Upper lobe of right lung (tissue), 1 donor: ENCODE measurements around the gene ARMH2. TPM values are rescaled to one million over a fixed set of nuclear protein-coding genes. Genes with fewer than 3 reads are reported as not detected.

Experiments
- ATAC-seq: fragments of 200-7000 bp; cut with Tn5 transposase; one replicate; pipeline ENCODE4 v1.9.1; 2020; ENCODE audit warnings: mild to moderate bottlenecking, moderate library complexity
- DNase-seq: peaks from one replicate; pipeline ENCODE4 v3.0.0-alpha.2; 2020
- H3K27ac ChIP-seq: fragments of 200-600 bp; one replicate; pipeline ENCODE4 v1.8.0; 2022
- H3K27me3 ChIP-seq: fragments of 200-600 bp; one replicate; pipeline ENCODE4 v1.8.0; 2022; ENCODE audit warnings: mild to moderate bottlenecking
- H3K36me3 ChIP-seq: fragments of 200-600 bp; one replicate; pipeline ENCODE4 v1.8.0; 2022
- H3K4me1 ChIP-seq: fragments of 200-600 bp; one replicate; pipeline ENCODE4 v1.8.0; 2022
- H3K4me3 ChIP-seq: fragments of 200-600 bp; one replicate; pipeline ENCODE4 v1.8.0; 2022; ENCODE audit warnings: mild to moderate bottlenecking
- H3K9me3 ChIP-seq: fragments of 200-600 bp; one replicate; pipeline ENCODE4 v1.8.0; 2022
- CTCF ChIP-seq: fragments of 200-600 bp; IDR thresholded peaks from one replicate; pipeline ENCODE4 v1.8.0; 2022; ENCODE audit warnings: antibody characterized with exemption
- intact Hi-C: fragments of 100-400 bp; cut with DNase I; formaldehyde crosslinking; loops from one replicate; pipeline ENCODE4 v1.11.0; 2022
- total RNA-seq: library from RNA; stranded (reverse); fragmentation: NEBNext Ultra II Directional; extraction: Animal tissue kit (Norgen Biotek cat#: 25700); gene quantifications from one replicate; pipeline ENCODE4 v1.2.1, GENCODE V29; 2021
- donor health status: DM: no; HTN: yes; CAD: no; lungs with severe emphysema.

ARMH2 gene
- total RNA-seq, 1 donor from 2014 or later: not detected

- no peaks in the 10 kb centered on the region for H3K27me3 ChIP-seq
- ATAC-seq: no peak
- no peak for DNase-seq
- no peak for TF ChIP-seq CTCF
- no peak overlapping the region for H3K4me3 ChIP-seq
- H3K27ac ChIP-seq: no peak overlapping the region
- H3K36me3 ChIP-seq: no peaks in the 10 kb centered on the region
- no peaks in the 10 kb centered on the region for H3K4me1 ChIP-seq
- H3K9me3 ChIP-seq: no peaks in the 10 kb centered on the region
- intact Hi-C loops: no loop called here
These were observed 19.6 kb upstream of the ARMH2 start for GRCh38 chr6:24818346-24818745.

- no peak overlapping the region for H3K27ac ChIP-seq
- H3K4me3 ChIP-seq: no peak overlapping the region
- H3K27me3 ChIP-seq: no peaks in the 10 kb centered on the region
- TF ChIP-seq CTCF: no peak
- no peaks in the 10 kb centered on the region for H3K9me3 ChIP-seq
- intact Hi-C loops: no loop called here
- H3K4me1 ChIP-seq: no peaks in the 10 kb centered on the region
- H3K36me3 ChIP-seq: peaks cover 5% of the 10 kb centered on the region
- no peak for DNase-seq
- ATAC-seq: no peak
These were observed 11.0 kb upstream of the ARMH2 start for GRCh38 chr6:24809728-24810127.

- no peak for TF ChIP-seq CTCF
- intact Hi-C loops: no loop called here
- no peaks in the 10 kb centered on the region for H3K4me1 ChIP-seq
These were observed 8.9 kb upstream of the ARMH2 start for GRCh38 chr6:24807584-24807983.

GRCh38 chr6:24802271-24803059, 3.7 kb upstream of the ARMH2 start:
- H3K27me3 ChIP-seq: no peaks in the 10 kb centered on the region
- ATAC-seq: no peak
- no peak overlapping the region for H3K4me3 ChIP-seq
- intact Hi-C loops: no loop called here
- no peaks in the 10 kb centered on the region for H3K36me3 ChIP-seq
- DNase-seq: no peak
- H3K27ac ChIP-seq: no peak overlapping the region
- H3K4me1 ChIP-seq: no peaks in the 10 kb centered on the region
- no peaks in the 10 kb centered on the region for H3K9me3 ChIP-seq
- no peak for TF ChIP-seq CTCF

More at GRCh38 chr6:24807584-24807983, 8.9 kb upstream of the ARMH2 start:
- H3K27ac ChIP-seq: no peak overlapping the region
- no peaks in the 10 kb centered on the region for H3K27me3 ChIP-seq
- peaks cover 5% of the 10 kb centered on the region for H3K36me3 ChIP-seq
- H3K9me3 ChIP-seq: no peaks in the 10 kb centered on the region
- ATAC-seq (no peak), DNase-seq (no peak)
- no peak overlapping the region for H3K4me3 ChIP-seq

- Histone ChIP-seq H3K27ac (no peak overlapping the region), H3K9me3 (no peaks in the 10 kb centered on the region), H3K4me3 (no peak overlapping the region), H3K27me3 (no peaks in the 10 kb centered on the region), H3K36me3 (no peaks in the 10 kb centered on the region), H3K4me1 (no peaks in the 10 kb centered on the region)
- no peak for TF ChIP-seq CTCF
- DNase-seq: no peak
- intact Hi-C loops: no loop called here
- ATAC-seq: no peak
These were observed 811 bp upstream of the ARMH2 start for GRCh38 chr6:24799541-24799915.
